HG02884 (cell line): ENCODE measurements around the gene ZBTB17.
A peak's percentile ranks its signal among the peaks of the same experiment; 100 is the strongest.
"Not testable (repeated sequence)": the region's sequence is repeated elsewhere in the genome, so short reads cannot be mapped to it uniquely, and the experiment has no call there.

Source experiments
- ATAC-seq: cut with Tn5 transposase; IDR thresholded peaks from one replicate; pipeline ENCODE4 v1.9.1; 2021; ENCODE audit warnings: mild to moderate bottlenecking, moderate library complexity; ENCODE audit not compliant: unreplicated experiment

ZBTB17 gene

DNA sequence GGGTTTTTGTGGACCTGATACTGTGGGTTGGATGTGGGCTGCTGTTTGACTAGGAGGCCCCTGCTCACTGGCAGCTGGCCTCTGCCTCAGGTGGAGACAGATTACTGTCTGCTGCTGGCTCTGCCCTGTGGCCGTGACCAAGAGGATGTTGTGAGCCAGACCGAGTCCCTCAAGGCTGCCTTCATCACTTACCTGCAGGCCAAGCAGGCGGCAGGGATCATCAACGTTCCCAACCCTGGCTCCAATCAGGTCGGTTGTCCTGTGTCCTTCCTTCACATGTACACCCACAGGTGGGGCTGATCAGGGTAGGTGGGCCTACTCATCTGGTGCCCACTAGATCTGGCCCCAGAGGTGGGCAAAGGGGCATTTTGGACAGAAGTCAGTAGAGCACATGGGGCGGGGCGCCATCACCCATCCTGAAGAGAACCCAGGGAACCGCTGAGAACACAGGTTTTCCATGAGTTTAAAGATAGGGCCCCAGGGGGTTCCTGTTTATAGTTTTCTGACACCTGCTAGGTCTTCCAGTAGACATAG is 37.2 kb downstream of the ZBTB17 start:
- ATAC-seq, result no peak

- ATAC-seq, result no peak
Measured at GRCh38 chr1:15937706-15938168, 38.2 kb downstream of the ZBTB17 start.

DNA sequence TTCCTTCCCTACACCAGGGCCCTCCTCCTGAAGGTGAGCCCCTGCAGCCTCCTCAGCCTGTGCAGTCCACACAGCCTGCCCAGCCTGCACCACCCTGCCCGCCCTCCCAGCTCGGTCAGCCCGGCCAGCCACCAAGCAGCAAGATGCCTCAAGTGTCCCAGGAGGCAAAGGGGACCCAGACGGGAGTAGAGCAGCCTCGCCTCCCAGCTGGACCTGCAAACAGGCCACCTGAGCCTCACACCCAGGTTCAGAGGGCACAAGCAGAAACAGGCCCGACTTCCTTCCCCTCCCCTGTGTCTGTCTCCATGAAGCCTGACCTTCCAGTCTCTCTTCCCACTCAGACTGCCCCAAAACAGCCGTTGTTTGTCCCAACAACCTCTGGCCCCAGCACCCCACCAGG is 38.8 kb downstream of the ZBTB17 start:
- no peak for ATAC-seq

- no peak for ATAC-seq
Measured at GRCh38 chr1:15936025-15936424, 39.9 kb downstream of the ZBTB17 start.

- ATAC-seq, result no peak
Measured at GRCh38 chr1:15935056-15935950, 40.6 kb downstream of the ZBTB17 start.

DNA sequence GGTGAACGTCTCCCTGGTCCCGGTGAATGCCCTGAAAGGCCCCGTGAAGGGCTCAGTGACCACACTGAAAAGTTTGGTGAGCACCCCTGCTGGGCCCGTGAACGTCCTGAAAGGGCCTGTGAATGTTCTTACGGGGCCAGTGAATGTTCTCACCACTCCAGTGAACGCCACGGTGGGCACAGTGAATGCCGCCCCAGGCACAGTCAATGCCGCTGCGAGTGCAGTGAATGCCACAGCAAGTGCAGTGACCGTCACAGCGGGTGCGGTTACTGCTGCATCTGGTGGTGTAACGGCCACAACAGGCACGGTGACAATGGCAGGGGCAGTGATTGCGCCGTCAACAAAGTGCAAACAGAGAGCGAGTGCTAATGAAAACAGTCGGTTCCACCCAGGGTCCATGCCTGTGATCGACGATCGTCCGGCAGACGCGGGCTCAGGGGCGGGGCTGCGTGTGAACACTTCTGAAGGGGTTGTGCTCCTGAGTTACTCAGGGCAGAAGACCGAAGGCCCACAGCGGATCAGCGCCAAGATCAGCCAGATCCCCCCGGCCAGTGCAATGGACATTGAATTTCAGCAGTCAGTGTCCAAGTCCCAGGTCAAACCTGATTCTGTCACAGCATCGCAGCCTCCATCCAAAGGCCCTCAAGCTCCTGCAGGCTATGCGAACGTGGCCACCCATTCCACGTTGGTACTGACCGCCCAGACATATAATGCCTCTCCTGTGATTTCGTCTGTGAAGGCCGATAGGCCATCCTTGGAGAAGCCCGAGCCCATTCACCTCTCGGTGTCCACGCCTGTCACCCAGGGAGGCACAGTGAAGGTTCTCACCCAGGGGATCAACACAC is 41.5 kb downstream of the ZBTB17 start:
- no peak for ATAC-seq

DNA sequence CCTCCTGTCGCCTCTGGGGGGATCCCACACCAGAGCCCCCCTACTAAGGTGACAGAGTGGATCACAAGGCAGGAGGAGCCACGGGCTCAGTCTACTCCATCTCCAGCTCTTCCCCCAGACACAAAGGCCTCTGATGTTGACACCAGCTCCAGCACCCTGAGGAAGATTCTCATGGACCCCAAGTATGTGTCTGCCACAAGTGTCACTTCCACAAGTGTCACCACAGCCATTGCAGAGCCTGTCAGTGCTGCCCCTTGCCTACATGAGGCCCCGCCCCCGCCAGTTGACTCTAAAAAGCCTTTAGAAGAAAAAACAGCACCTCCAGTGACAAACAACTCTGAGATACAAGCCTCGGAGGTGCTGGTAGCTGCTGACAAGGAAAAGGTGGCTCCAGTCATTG is 42.2 kb downstream of the ZBTB17 start:
- ATAC-seq, result no peak

GRCh38 chr1:15932612-15933011 is 43.3 kb downstream of the ZBTB17 start:
- ATAC-seq, result no peak

- ATAC-seq, result no peak
Measured at GRCh38 chr1:15931884-15932283, 44.0 kb downstream of the ZBTB17 start.

- ATAC-seq, result no peak
Measured at GRCh38 chr1:15931401-15931800, 44.5 kb downstream of the ZBTB17 start.

DNA sequence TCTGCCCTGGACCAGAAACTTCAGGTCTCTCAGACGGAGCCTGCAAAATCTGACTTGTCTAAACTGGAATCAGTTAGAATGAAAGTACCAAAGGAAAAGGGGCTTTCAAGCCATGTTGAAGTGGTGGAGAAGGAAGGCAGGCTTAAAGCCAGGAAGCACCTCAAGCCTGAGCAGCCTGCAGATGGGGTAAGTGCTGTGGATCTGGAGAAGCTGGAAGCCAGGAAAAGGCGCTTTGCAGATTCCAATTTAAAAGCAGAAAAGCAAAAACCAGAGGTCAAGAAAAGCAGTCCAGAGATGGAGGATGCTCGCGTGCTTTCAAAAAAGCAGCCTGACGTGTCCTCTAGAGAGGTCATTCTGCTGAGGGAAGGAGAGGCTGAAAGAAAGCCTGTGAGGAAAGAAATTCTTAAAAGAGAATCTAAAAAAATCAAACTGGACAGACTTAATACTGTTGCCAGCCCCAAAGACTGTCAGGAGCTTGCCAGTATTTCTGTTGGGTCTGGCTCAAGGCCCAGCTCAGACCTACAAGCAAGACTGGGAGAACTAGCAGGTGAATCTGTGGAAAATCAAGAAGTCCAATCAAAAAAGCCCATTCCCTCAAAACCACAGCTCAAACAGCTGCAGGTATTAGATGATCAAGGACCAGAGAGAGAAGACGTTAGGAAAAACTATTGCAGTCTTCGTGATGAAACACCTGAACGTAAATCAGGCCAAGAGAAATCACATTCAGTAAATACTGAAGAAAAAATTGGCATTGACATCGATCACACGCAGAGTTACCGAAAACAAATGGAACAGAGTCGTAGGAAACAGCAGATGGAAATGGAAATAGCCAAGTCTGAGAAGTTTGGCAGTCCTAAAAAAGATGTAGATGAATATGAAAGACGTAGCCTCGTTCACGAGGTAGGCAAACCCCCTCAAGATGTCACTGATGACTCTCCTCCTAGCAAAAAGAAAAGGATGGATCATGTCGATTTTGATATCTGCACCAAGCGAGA is 46.6 kb downstream of the ZBTB17 start:
- ATAC-seq, result no peak

- not testable (repeated sequence) for ATAC-seq
Measured at GRCh38 chr1:15926448-15926847, 49.5 kb downstream of the ZBTB17 start.

- no peak for ATAC-seq
Measured at GRCh38 chr1:15923241-15923640, 52.7 kb downstream of the ZBTB17 start.

DNA sequence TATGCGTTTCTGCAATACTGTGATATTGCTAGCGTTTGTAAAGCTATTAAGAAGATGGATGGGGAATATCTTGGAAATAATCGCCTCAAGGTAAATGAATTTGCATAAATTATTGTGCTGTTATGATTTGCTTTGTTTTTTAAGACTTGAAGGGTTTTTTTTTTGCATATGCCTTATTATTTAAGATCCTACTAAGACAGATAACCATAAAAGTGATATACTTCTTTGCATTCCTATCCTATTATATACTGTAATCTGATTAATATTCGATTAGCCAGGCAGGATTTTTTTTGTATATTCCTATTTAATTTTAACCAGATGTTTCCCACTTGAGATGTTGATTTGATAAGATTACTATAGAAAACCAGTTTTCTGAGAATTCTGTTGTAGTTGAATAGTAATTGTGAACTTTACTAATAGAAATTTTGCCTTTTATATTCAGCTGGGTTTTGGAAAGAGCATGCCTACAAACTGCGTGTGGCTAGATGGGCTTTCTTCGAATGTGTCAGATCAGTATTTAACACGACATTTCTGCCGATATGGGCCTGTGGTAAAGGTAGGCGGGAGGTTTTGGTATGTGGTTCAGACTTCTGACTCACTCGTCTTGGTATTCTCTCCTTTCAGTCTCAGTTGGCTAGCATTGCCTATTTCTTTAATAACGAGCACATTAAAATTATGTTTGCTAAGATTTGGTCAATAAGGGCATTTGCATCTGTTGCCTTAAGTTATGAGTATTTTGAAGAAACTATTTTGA is 56.8 kb downstream of the ZBTB17 start:
- ATAC-seq, result peak; percentile 72

GRCh38 chr1:15916916-15917315 is 59.0 kb downstream of the ZBTB17 start:
- no peak for ATAC-seq

DNA sequence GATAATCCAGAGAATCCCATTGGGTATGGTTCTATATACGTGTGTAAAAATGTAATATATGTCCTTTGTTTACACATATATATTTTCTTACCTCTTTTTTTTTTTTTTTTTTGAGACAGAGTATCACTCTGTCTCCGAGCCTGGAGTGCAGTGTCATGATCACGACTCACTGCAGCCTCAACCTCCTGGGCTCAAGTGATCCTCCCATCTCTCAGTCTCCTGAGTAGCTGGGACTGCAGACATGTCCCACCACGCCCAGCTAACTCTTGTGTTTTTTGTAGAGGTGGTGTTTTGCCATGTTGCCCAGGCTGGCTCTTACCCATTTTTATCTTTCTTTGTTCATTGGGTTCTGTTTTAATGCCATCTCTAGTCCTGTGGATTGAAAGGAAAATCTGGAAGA is 59.5 kb downstream of the ZBTB17 start:
- ATAC-seq, result no peak

DNA sequence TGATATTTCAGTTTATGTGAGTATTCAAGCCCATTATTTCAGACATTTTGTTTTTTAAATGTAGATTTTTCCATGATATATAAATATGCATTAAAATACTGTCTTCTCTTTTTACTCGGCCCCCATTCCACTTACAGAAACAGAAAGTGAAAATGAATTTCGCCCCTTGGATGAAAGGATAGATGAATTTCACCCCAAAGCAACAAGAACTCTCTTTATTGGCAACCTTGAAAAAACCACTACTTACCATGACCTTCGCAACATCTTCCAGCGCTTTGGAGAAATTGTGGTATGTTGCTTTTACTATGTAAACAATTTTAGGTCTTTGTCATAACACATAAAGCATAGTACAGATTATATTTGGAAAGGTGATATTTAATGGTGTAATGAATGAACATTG is 59.9 kb downstream of the ZBTB17 start:
- no peak for ATAC-seq

GRCh38 chr1:15913607-15914006 is 62.3 kb downstream of the ZBTB17 start:
- ATAC-seq, result not testable (repeated sequence)

GRCh38 chr1:15911927-15912326 is 64.0 kb downstream of the ZBTB17 start:
- ATAC-seq, result no peak

- no peak for ATAC-seq
Measured at GRCh38 chr1:15911141-15911540, 64.8 kb downstream of the ZBTB17 start.
